Aorta (tissue), 5 donors: Measurements from ENCODE around the gene ANKRD28. TPM values are rescaled to one million over a fixed set of nuclear protein-coding genes. Genes with fewer than 3 reads are reported as not detected.
"Not testable (repeated sequence)": the region's sequence is repeated elsewhere in the genome, so short reads cannot be mapped to it uniquely, and the experiment has no call there.

Experiments used
- ATAC-seq: fragments of 200-7000 bp; cut with Tn5 transposase; one replicate; pipeline ENCODE4 v1.9.1; 2022; ENCODE audit warnings: moderate library complexity; ENCODE audit not compliant: low FRiP score
- DNase-seq, 2 donors: peaks; one replicate each; pipeline ENCODE4 v3.0.0-alpha.2; 2020
- H3K27ac ChIP-seq, 2 donors: one replicate each; pipeline ENCODE4 v1.5.1; 2013; ENCODE audit warnings: low read length in 2 of 2, mild to moderate bottlenecking in 2 of 2, moderate library complexity in 2 of 2, control low read depth in 1 of 2, inconsistent platforms in 1 of 2, low read depth in 1 of 2
- H3K27me3 ChIP-seq, 2 donors: one replicate each; pipeline ENCODE4 v1.6.1; 2013; ENCODE audit warnings: control low read depth in 1 of 2, low read length in 1 of 2, mild to moderate bottlenecking in 1 of 2, moderate library complexity in 1 of 2; ENCODE audit not compliant: insufficient read depth in 2 of 2, control insufficient read depth in 1 of 2
- H3K36me3 ChIP-seq, 2 donors: one replicate each; pipeline ENCODE4 v1.6.1; 2013; ENCODE audit warnings: control low read depth in 1 of 2, low read length in 1 of 2, mild to moderate bottlenecking in 1 of 2; ENCODE audit not compliant: insufficient read depth in 2 of 2, control insufficient read depth in 1 of 2
- H3K4me1 ChIP-seq, 2 donors: one replicate each; pipeline ENCODE4 v1.6.1; 2013; ENCODE audit warnings: low read length in 2 of 2, control low read depth in 1 of 2, mild to moderate bottlenecking in 1 of 2, moderate library complexity in 1 of 2; ENCODE audit not compliant: insufficient read depth in 2 of 2, control insufficient read depth in 1 of 2
- H3K4me3 ChIP-seq, 2 donors: one replicate each; pipeline ENCODE4 v1.5.1; 2013; ENCODE audit warnings: low read length in 2 of 2, control low read depth in 1 of 2, mild to moderate bottlenecking in 1 of 2
- H3K9me3 ChIP-seq: one replicate; pipeline ENCODE4 v1.6.1; 2013; ENCODE audit warnings: mild to moderate bottlenecking, low read length; ENCODE audit not compliant: control insufficient read depth
- WGBS, 2 donors: extraction: QIAGEN DNeasy Blood & Tissue Kit; methylation state at CpG; one replicate each; pipeline ENCODE4 v1.1.7; 2013; 5-methylcytosine and 5-hydroxymethylcytosine counted together
- intact Hi-C, 2 donors: fragments of 100-400 bp; cut with DNase I; formaldehyde crosslinking; loops; one replicate each; pipeline versions ENCODE4 v1.14.2 to v1.15.0; 2022
- microRNA-seq, 2 donors: library from miRNA; unstranded; fragments of <30 nt; microRNA quantifications; one replicate each; pipeline ENCODE4 v1.2.0, GENCODE V29; 2020
- polyA plus RNA-seq, 2 donors: library from polyadenylated mRNA; stranded (reverse); fragments of 200-250 nt; gene quantifications; one replicate each; pipeline ENCODE4 v1.2.3, GENCODE V29; 2013
- total RNA-seq, 2 donors: library from RNA; stranded (reverse); fragmentation: NEBNext Ultra II Directional; extraction: Animal tissue kit (Norgen Biotek cat#: 25700); gene quantifications; one replicate each; pipeline ENCODE4 v1.2.1, GENCODE V29; 2021
- donor health status: healthy with polysubstance abuse.
- donor health status: Bipolar disorder and iron deficiency.
- donor health status: DM: no; HTN: no; CAD: no.
- donor health status: DM: no; HTN: no; CAD: no.
- donor health status: DM: yes; HTN: yes; CAD: no.

ANKRD28 gene
- total and polyA plus RNA-seq, 4 donors, result 5.6 to 61.3 (median 35.2) TPM

GRCh38 chr3:15628967-15629366, 168.8 kb downstream of the ANKRD28 start:
- no peak for ATAC-seq

GRCh38 chr3:15623535-15624440, 174.0 kb downstream of the ANKRD28 start:
- H3K27me3 ChIP-seq, result no peaks in the 10 kb centered on the region
- no peaks in the 10 kb centered on the region for H3K4me1 ChIP-seq
- no peaks in the 10 kb centered on the region for H3K9me3 ChIP-seq
- H3K27ac ChIP-seq, result no peak overlapping the region
- intact Hi-C loops, result no loop called here
- DNase-seq (no peak), ATAC-seq (no peak)
- no peaks in the 10 kb centered on the region for H3K36me3 ChIP-seq
- H3K4me3 ChIP-seq, result no peak overlapping the region
- WGBS, 2 donors, result 72 to 75% methylated on average over 4 of the region's 4 CpGs

More at GRCh38 chr3:15628967-15629366, 168.8 kb downstream of the ANKRD28 start:
- Histone ChIP-seq H3K4me3 (no peak overlapping the region), H3K9me3 (no peaks in the 10 kb centered on the region), H3K4me1 (no peaks in the 10 kb centered on the region), H3K36me3 (no peaks in the 10 kb centered on the region), H3K27ac (no peak overlapping the region), H3K27me3 (no peaks in the 10 kb centered on the region)
- intact Hi-C loops, result no loop called here
- DNase-seq, result no peak

DNA sequence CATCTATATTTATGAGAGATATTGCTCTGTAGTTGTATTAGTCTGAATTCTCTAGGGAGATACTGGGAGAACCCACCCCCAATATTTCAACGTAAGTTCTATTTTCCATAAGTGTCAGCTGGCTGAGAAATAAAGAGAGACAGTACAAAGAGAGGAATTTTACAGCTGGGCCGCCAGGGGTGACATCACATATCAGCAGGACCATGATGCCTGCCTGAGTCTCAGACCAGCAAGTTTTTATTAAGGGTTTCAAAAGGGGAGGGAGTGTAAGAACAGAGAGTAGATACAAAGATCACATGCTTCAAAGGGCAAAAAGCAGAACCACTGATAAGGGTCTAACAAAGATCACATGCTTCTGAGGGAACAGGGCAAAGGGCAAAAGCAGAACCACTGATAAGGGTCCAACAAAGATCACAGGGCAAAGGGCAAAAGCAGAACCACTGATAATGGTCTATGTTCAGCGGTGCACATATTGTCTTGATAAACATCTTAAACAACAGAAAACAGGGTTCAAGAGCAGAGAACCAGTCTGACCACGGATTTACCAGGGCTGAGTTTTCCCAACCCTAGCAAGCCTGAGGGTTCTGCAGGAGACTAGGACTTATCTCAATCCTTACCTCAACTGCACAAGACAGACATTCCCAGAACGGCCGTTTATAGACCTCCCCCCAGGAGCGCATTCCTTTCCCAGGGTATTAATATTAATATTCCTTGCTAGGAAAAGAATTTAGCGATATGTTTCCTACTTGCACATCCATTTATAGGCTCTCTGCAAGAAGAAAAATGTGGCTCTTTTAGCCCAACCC, 177.9 kb downstream of the ANKRD28 start:
- DNase-seq, H3K4me1 ChIP-seq, H3K4me3 ChIP-seq, H3K36me3 ChIP-seq, ATAC-seq, intact Hi-C loops, H3K27ac ChIP-seq, H3K9me3 ChIP-seq, H3K27me3 ChIP-seq: not testable (repeated sequence)
- 94% methylated on average over 8 of the region's 8 CpGs for WGBS, 2 donors

Small RNA genes lying within 50 kb of the gene (microRNA-seq; reads per million reads assigned to microRNA genes)
- 0 reads per million in 2 donors for gene MIR3134

Other genes with a start within 250 kb of the ANKRD28 start
- 10 to 100 TPM; 20.6 to 27.1 TPM for gene HACL1, start 196.4 kb downstream of the ANKRD28 start, total RNA-seq
- 10 to 100 TPM; 13.3 to 26.0 TPM for gene HACL1, start 196.4 kb downstream of the ANKRD28 start, polyA plus RNA-seq
- gene BTD, start 196.2 kb downstream of the ANKRD28 start, total RNA-seq, result 10 to 100 TPM; 11.7 to 17.6 TPM
- 10 to 100 TPM in 1 of 2 donors, 1 to 10 TPM in 1; 8.4 to 20.5 TPM for gene BTD, start 196.2 kb downstream of the ANKRD28 start, polyA plus RNA-seq